Stimulated activated naive B cell treated with anti-CD40 and anti-IgM and Interleukin-4, amounts not matched to agents 10 μg/mL and 1 μg/mL and 100 μg/mL, for 72 hours (primary cell): ENCODE results near the gene SCRN2.
A peak's percentile ranks its signal among the peaks of the same experiment; 100 is the strongest.

ENCODE experiments used
- ATAC-seq, 2 donors: fragments of 150-1000 bp; cut with Tn5 transposase; replicated peaks; 2 replicates each; pipeline ENCODE4 v1.10.0; 2021; ENCODE audit warnings: moderate library complexity in 1 of 2
- DNase-seq: peaks from one replicate; pipeline ENCODE4 v3.0.0; 2021
- H3K27ac Mint-ChIP-seq: one replicate; pipeline ENCODE4 v1.8.0; 2022; ENCODE audit warnings: mild to moderate bottlenecking, mixed read lengths
- H3K27me3 Mint-ChIP-seq, 2 donors: one replicate each; pipeline ENCODE4 v1.8.0; 2022; ENCODE audit warnings: mixed read lengths in 2 of 2
- H3K36me3 Mint-ChIP-seq, 2 donors: one replicate each; pipeline ENCODE4 v1.8.0; 2022; ENCODE audit warnings: mixed read lengths in 2 of 2, mild to moderate bottlenecking in 1 of 2
- H3K4me1 Mint-ChIP-seq, 2 donors: one replicate each; pipeline ENCODE4 v1.8.0; 2022; ENCODE audit warnings: mixed read lengths in 2 of 2, mild to moderate bottlenecking in 1 of 2
- H3K4me3 Mint-ChIP-seq, 2 donors: one replicate each; pipeline ENCODE4 v1.8.0; 2022; ENCODE audit warnings: mild to moderate bottlenecking in 2 of 2, mixed read lengths in 2 of 2, moderate library complexity in 1 of 2
- H3K9me3 Mint-ChIP-seq, 2 donors: one replicate each; pipeline ENCODE4 v1.8.0; 2022; ENCODE audit warnings: mixed read lengths in 2 of 2, mild to moderate bottlenecking in 1 of 2

The SCRN2 gene

DNA sequence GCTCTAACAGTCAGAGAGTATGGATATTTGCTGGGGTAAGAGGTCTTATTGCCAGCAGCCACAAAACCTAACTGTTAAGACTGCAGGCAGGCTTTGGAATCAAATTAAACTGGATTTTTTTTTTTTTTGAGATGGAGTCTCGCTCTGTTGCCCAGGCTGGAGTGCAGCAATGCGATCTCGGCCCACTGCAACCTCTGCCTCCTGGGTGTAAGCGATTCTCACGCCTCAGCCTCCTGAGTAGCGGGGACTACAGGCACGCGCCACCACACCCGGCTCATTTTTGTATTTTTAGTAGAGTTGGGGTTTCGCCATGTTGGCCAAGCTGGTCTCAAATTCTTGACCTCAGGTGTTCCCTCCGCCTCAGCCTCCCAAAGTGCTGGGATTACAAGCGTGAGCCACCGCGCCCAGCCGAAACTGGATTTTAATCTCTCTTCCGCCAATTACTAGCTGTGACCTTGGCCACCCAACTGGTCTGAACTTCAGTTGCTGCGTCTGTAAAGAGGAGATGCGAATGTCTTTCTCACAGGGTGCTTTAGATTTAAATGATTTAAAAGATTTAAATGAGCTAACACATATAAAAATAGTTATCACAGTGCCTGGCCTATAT is 10.6 kb downstream of the SCRN2 start:
- H3K27me3 Mint-ChIP-seq: no peaks in the 10 kb centered on the region
- H3K27ac Mint-ChIP-seq: peak overlapping the region; percentile 95
- H3K36me3 Mint-ChIP-seq: peaks cover 20 to 33% of the 10 kb centered on the region in 2 donors
- peak overlapping the region; percentile 89 to 96 for H3K4me3 Mint-ChIP-seq
- peaks cover 19 to 27% of the 10 kb centered on the region in 2 donors for H3K4me1 Mint-ChIP-seq
- no peaks in the 10 kb centered on the region for H3K9me3 Mint-ChIP-seq
- ATAC-seq: no peak
- DNase-seq: no peak

DNA sequence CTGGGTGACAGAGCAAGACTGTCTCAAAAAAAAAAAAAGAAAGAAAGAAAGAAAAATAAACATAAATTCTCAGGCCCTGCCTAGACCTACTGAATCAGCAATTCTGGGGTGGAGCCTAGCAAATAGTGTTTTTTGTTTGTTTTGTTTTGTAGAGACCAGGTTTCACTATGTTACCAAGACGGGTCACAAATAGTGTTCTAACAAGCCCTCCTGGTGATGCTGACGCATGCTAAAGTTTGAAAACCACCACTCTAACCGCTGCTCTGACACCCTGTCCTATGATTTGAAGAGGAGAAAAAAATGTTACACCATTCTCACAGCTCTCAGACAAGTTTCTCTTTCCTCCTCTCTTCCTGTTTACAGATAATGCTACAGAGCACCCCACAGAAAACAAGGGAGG is 11.2 kb downstream of the SCRN2 start:
- ATAC-seq (no peak), DNase-seq (no peak)
- peaks cover 20 to 27% of the 10 kb centered on the region in 2 donors for H3K4me1 Mint-ChIP-seq

DNA sequence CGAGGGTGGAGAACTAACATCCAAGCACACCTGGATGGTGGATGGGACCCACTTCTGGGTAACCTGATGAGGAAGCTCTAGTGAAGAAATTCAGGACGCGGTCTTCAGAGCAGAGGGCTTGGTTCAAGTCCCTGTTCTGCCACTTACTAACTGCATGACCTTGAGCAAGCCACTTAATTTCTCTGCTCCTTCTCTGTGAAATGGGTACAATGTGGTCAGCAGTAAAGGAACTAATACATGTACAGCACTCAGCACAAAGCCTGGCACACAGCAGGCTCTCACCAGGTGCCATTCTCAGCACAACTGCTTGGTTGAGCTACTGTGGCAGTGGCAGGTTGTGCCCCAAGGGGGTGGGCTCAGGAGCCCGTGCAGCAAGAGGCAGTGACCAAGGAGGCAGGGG is 17.6 kb downstream of the SCRN2 start:
- H3K4me3 Mint-ChIP-seq: no peak overlapping the region
- ATAC-seq: no peak
- H3K4me1 Mint-ChIP-seq: peaks cover 27 to 39% of the 10 kb centered on the region in 2 donors
- peaks cover 33 to 37% of the 10 kb centered on the region in 2 donors for H3K36me3 Mint-ChIP-seq
- DNase-seq: no peak
- no peaks in the 10 kb centered on the region for H3K27me3 Mint-ChIP-seq
- H3K27ac Mint-ChIP-seq: no peak overlapping the region
- H3K9me3 Mint-ChIP-seq: no peaks in the 10 kb centered on the region

More for the DNA sequence above, 11.2 kb downstream of the SCRN2 start:
- no peaks in the 10 kb centered on the region for H3K9me3 Mint-ChIP-seq
- no peak overlapping the region for H3K27ac Mint-ChIP-seq
- H3K27me3 Mint-ChIP-seq: no peaks in the 10 kb centered on the region
- H3K4me3 Mint-ChIP-seq: peak overlapping the region in 1 of 2 donors; percentile 32
- peaks cover 24 to 34% of the 10 kb centered on the region in 2 donors for H3K36me3 Mint-ChIP-seq

DNA sequence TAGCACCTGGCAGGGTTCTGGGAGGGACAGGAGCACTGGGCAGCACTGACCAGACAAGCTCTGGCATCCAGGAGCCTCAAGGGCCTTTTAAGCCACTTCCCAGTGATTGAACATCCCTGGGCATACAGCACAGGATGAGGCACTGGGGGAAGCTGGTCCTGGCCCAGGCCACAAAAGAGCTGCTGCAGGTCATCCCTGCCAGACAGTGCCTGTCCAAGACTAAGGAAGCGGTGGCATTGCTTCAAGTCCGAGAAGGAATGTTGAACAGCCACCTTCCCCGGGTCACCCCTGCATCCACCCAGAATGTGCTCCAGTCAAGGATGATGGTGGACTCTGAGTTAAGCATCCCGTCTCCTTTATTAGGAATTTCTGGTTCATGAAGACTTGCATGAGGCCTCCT is 18.3 kb downstream of the SCRN2 start:
- Mint-ChIP-seq H3K4me1 (peaks cover 26 to 39% of the 10 kb centered on the region in 2 donors), H3K27ac (peak overlapping the region; percentile 4), H3K27me3 (no peaks in the 10 kb centered on the region), H3K4me3 (peak overlapping the region in 1 of 2 donors; percentile 96), H3K9me3 (no peaks in the 10 kb centered on the region), H3K36me3 (peaks cover 30 to 32% of the 10 kb centered on the region in 2 donors)
- ATAC-seq: no peak
- no peak for DNase-seq

DNA sequence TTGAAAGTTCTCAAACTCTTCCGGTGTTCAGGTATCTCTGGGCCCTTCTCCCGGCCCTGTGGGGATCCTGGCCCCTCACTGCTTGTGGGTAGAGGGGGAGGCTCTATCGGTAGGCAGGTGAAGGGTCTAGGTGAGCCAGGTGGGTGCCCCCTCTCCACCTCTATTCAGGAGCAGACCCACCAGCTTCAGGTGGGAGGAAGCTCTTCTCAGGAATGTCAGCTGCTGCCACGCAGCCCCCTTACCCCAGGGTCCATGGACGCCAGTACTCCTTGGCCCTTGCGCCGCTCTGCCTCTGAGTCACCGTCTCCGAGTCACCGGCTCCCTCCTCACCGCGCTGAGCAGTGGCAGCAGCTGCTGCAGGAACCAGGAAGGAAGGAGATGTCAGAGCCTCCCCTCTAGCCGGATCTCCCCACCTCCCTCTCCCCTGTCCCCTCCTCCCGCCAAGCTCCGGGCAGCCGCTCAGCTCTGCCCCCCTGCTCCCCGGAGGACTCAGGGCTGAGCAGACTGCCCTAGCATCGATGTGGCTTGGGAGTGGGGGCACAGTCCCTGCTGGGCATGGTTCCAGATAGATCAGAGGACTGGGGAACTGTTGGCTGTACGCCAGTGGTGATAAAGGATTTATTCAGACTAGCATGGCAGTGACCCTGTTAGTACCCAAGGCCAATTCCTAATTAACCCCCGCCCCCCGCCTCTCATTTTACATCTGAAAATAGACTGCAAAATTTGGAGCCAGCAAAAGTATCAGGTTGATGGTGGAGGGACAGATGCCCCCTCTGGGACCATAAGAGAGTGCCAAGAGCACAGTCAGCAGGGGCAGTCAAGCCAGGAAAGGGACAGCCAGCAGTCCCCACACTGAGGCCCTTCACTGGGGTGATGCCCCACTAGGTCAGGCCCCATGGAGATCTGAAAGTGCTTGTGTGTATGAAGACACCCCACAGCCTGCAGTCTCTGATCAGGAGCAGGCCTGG is 19.4 kb downstream of the SCRN2 start, which contains the start of gene OSBPL7:
Gene OSBPL7, minus strand, starts transcription at position 371 of the 968 bp plus-strand sequence. CDS start 1,516 bp downstream, outside the sequence.
- H3K36me3 Mint-ChIP-seq: peaks cover 33 to 40% of the 10 kb centered on the region in 2 donors
- H3K9me3 Mint-ChIP-seq: no peaks in the 10 kb centered on the region
- peak within 1 kb of the TSS; percentile 96 to 99 for H3K4me3 Mint-ChIP-seq
- ATAC-seq (peak; percentile 97 to 98), DNase-seq (peak; percentile 69)
- H3K4me1 Mint-ChIP-seq: peaks cover 26 to 39% of the 10 kb centered on the region in 2 donors
- H3K27me3 Mint-ChIP-seq: no peaks in the 10 kb centered on the region
- peak within 1 kb of the TSS; percentile 94 for H3K27ac Mint-ChIP-seq

DNA sequence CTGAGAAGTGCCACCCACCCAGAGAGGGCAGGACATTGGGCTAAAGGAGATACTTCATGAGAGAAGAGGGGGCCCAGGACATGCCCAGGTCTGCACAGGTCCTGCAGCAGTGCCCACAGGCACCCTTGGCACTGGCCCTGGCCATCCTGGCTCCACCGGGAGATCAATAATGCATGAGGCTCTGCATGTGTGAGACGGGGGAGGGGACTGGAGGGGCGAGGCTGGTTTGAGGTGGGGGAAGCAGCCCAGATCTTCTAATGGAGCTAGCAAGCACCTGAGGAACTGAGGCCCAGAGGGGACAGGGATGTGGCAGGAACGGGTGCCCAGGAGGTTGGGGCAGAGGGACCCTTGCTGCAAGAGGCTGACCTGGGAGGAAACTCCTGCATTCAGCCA is 20.0 kb downstream of the SCRN2 start:
- no peak for DNase-seq
- H3K27ac Mint-ChIP-seq: peak overlapping the region; percentile 94
- H3K4me3 Mint-ChIP-seq: peak overlapping the region; percentile 96 to 99
- ATAC-seq: peak in 1 of 2 donors; percentile 0
- no peaks in the 10 kb centered on the region for H3K27me3 Mint-ChIP-seq
- H3K9me3 Mint-ChIP-seq: no peaks in the 10 kb centered on the region
- H3K4me1 Mint-ChIP-seq: peaks cover 26 to 39% of the 10 kb centered on the region in 2 donors
- peaks cover 31 to 40% of the 10 kb centered on the region in 2 donors for H3K36me3 Mint-ChIP-seq

DNA sequence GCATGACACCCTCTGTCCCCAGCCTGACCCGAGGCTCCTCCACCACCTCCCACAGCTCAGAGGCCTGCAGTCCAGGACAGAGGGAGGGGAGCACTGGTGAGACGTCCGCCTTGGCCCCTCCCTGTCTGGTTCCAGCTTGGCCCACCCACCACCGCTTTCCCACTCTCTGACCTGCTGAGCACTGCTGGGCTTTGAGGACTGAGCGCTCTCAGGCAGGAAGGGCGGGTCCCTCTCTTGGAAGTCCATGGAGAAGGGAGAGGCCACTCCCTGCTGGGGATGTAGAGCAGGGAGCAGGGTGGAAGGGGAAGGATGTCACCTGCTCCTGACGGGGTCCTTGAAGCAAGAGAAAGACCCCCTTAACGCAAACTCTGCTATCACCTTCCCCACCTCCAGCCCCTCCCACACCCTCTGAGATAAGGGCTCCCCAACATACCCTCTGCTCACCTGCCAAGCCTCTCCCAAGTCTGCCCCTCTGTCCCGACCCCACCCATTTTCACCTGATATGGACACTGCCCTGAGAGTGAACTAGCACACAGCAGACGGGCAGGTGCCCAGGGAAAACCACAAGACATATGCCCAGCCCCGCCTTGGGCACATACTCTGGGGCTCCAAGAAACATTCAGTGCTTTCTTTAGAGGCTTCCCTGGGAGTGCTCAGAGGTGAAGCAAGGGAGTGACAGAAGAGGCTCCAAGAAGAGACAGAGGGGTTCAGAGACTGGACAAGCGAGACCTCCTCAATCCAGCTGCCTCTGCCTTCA is 20.9 kb downstream of the SCRN2 start:
- no peak for ATAC-seq
- Mint-ChIP-seq H3K4me3 (peak overlapping the region; percentile 96 to 99), H3K36me3 (peaks cover 33 to 42% of the 10 kb centered on the region in 2 donors), H3K4me1 (peaks cover 24 to 39% of the 10 kb centered on the region in 2 donors), H3K27me3 (no peaks in the 10 kb centered on the region), H3K9me3 (no peaks in the 10 kb centered on the region), H3K27ac (no peak overlapping the region)
- no peak for DNase-seq

DNA sequence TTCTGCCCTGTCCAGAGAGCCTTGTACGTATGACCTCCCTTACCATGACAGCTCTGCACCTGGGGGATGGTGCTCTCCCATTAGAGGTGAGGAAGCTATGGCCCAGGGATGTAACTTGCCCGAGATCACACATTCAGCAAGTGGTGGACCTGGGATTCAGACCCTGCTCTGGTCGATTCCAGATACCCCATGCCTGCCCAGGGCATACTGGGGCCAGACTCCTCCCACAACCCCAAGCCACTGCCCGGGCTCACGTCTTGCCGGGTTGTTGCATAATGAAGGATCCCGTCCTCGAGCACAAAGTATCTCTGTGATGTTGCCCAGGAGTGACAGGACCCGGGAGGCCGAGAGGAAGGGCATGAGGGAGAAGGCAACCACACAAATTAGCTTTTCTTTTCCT is 21.6 kb downstream of the SCRN2 start:
- no peaks in the 10 kb centered on the region for H3K9me3 Mint-ChIP-seq
- no peak overlapping the region for H3K4me3 Mint-ChIP-seq
- no peak overlapping the region for H3K27ac Mint-ChIP-seq
- DNase-seq (no peak), ATAC-seq (no peak)
- peaks cover 24 to 37% of the 10 kb centered on the region in 2 donors for H3K4me1 Mint-ChIP-seq
- peaks cover 36 to 46% of the 10 kb centered on the region in 2 donors for H3K36me3 Mint-ChIP-seq
- no peaks in the 10 kb centered on the region for H3K27me3 Mint-ChIP-seq

DNA sequence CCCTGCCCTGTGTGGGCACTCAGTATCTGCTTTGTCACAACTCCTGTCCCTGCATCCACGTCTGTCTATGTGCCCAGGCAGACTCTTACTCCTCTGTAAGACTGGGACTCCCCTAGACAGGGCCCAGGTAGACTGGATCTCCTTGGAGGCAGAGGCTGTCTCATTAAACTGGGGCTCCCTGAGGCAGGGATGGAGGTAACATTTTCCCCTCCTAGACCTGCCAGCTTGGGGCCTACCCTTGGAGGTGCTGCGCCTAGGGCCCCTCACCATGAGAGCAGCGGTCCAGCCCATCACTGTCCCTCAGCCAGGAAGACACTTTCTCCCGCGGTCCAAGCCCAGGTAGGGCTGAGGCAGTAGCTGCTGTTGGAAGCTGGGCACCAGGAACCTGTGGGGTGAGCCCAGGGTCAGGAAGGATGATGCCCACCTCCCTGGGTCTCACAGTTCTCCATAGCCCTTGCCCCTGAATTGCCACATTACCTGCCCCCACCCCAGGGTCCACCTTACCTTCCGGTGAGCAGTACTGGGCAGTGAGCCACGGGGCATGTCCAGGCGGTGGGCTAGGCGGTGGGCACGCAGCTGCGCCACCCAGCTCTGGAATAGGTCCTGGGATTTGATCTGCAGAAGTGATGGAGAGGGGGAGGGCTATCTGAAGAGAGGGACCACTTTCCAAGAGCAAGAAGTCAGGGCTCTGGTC is 22.9 kb downstream of the SCRN2 start:
- no peak for ATAC-seq
- peaks cover 36 to 43% of the 10 kb centered on the region in 2 donors for H3K36me3 Mint-ChIP-seq

DNA sequence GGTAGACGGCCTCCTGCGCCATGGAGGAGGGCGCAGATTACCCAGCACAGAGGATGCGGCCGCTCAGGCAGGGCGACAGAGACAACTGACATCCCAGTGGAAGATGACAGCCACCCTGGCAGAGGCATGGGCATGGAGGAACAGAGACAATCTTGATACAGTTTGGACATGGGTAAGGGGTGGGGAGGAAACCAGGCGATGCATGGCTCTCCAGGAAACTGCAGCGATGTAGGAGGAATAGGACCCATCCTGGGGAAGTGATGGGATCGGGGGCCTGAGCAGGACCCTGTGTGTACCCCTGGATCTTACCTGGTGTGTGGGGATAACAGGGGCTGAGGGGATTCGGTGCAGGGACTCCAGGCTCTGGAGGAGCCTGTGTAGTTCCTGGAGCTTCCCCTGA is 24.1 kb downstream of the SCRN2 start:
- H3K27ac Mint-ChIP-seq: no peak overlapping the region
- no peak overlapping the region for H3K4me3 Mint-ChIP-seq
- no peak for DNase-seq
- peaks cover 47 to 53% of the 10 kb centered on the region in 2 donors for H3K36me3 Mint-ChIP-seq
- peaks cover 17 to 28% of the 10 kb centered on the region in 2 donors for H3K4me1 Mint-ChIP-seq
- no peaks in the 10 kb centered on the region for H3K9me3 Mint-ChIP-seq
- no peaks in the 10 kb centered on the region for H3K27me3 Mint-ChIP-seq
- no peak for ATAC-seq

More for the DNA sequence above, 22.9 kb downstream of the SCRN2 start:
- Mint-ChIP-seq H3K27me3 (no peaks in the 10 kb centered on the region), H3K4me1 (peaks cover 23 to 33% of the 10 kb centered on the region in 2 donors), H3K9me3 (no peaks in the 10 kb centered on the region), H3K27ac (no peak overlapping the region), H3K4me3 (no peak overlapping the region)
- DNase-seq: no peak

DNA sequence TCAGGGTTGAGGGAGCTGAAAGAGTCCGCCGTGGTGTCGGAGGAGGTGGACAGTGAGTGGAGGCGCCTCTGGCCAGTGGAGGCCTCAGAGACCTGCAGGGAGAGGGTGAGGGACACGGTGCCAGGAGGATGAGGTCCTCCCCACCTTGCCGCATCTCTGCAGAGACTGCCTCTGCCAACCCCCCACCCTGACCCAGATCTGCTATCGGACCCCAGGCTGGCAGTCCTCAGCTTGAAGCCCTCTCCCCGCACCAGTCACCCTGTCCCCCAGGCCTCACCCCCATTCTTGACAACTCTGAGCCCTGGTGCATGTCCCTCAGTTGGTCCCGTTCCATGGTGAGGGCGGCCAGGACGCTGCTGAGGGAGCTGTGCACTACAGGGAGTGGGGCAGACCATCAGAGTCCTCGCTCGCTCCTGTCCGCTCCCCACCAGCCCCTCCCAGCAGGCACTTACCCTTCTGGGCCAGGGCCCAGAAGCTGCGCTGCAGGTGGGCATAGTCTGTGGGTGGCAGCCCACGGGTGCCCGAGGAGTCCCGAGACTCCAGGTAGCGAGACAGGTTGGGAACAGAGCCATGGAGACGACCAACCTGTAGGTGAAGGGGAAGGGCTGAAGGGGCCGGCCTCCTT is 24.9 kb downstream of the SCRN2 start:
- Mint-ChIP-seq H3K4me1 (peaks cover 13 to 21% of the 10 kb centered on the region in 2 donors), H3K36me3 (peaks cover 50 to 57% of the 10 kb centered on the region in 2 donors), H3K27ac (no peak overlapping the region), H3K27me3 (no peaks in the 10 kb centered on the region), H3K9me3 (no peaks in the 10 kb centered on the region), H3K4me3 (no peak overlapping the region)
- ATAC-seq (no peak), DNase-seq (no peak)

DNA sequence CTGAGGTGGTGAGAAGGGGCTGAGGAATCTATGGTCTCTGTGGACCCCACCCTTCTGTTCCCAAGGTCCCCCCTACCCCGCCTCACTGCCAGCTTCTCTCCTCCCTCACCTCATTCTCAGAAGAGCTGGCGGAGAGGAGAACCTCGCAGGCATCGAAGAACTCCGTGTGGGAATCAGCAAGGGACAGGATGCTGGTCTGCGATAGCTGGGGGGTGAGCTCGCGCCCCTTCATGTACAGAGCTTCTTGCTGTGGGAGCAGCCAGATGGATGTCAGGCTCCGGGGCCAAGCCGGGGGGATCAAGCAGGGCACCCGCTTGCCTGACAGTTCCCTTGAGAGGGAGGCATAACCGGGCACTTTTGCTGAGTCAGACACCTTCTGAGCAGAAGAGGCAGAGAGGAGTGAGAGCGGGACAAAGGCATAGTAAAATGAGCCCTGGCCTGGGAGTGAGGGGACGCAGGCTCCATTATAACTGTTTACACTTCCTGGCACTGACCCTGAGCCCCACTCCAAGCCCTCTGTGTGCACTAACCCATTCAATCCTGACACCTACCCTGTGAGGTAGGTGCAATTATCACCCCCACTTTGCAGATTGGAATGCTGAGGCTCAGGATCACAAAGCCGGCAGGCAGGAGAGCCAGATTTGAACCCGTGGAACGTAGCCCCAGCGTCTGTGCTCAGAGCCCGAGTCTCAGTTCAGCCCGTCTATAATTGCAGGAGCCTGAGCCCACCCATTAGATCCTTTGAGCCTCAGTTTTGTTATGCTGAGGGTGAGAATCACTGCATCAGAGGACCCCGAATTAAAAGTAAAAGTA is 25.8 kb downstream of the SCRN2 start:
- no peak overlapping the region for H3K4me3 Mint-ChIP-seq
- ATAC-seq: no peak
- no peak for DNase-seq
- H3K9me3 Mint-ChIP-seq: no peaks in the 10 kb centered on the region
- no peaks in the 10 kb centered on the region for H3K27me3 Mint-ChIP-seq
- peaks cover 58 to 66% of the 10 kb centered on the region in 2 donors for H3K36me3 Mint-ChIP-seq
- H3K4me1 Mint-ChIP-seq: peaks cover 7 to 17% of the 10 kb centered on the region in 2 donors
- H3K27ac Mint-ChIP-seq: no peak overlapping the region
